Fibroblast of pulmonary artery (primary cell): ENCODE data around the gene CABCOCO1.

Source experiments
- DNase-seq: peaks from one replicate; pipeline ENCODE4 v3.0.0-alpha.2; 2010; ENCODE audit warnings: low read depth
- H3K4me3 ChIP-seq: replicated peaks from 2 replicates; pipeline ENCODE4 v1.5.1; 2011; ENCODE audit warnings: low read depth, mild to moderate bottlenecking, control low read depth, low read length, moderate library complexity
- TF ChIP-seq, protein P1 (sequence below): IDR thresholded peaks from 2 replicates; pipeline ENCODE4 v1.5.1; 2011; ENCODE audit warnings: mild to moderate bottlenecking, control low read depth, low read length, inconsistent platforms; ENCODE audit errors: missing control alignments

CABCOCO1 gene

DNA sequence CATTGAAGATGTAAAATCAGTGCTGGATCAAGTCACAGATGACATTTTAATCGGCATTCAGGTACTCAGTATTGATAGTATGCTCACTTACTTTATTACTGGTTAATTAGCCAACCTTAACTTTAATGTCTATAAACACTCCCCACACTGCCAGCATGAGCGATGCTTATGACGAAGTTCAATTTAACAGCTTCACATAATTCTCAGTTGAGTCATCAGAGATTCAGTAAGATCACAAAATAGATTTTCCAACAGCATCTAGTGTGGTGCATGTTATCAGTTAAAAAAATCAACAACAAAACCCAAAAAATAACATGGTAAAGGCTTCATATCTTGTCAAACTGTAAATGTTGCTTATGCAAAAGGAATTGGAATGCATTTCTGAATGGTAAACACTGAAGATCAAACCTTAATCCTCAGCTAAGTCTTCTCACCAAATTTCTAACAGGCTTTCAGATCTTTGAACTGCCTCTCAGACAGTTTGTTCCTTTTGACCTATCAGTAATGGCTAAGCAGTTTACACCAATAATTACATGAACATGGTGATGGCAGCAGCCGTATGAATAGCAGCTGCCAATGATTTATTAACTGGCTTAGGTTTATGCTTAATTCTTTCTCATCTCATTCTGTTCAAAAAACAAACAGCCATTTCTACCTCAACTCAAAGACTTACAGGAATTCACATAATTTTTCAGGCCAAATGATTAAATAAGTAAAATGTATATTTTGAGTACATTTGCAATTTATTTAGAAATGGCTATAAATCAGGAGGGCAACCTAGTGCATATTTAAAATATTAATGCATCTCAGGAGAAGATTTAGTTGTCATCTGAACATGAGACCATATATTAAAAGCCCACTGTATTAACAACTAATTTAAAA is 98.5 kb downstream of the CABCOCO1 start:
- TF ChIP-seq, protein P1, sequence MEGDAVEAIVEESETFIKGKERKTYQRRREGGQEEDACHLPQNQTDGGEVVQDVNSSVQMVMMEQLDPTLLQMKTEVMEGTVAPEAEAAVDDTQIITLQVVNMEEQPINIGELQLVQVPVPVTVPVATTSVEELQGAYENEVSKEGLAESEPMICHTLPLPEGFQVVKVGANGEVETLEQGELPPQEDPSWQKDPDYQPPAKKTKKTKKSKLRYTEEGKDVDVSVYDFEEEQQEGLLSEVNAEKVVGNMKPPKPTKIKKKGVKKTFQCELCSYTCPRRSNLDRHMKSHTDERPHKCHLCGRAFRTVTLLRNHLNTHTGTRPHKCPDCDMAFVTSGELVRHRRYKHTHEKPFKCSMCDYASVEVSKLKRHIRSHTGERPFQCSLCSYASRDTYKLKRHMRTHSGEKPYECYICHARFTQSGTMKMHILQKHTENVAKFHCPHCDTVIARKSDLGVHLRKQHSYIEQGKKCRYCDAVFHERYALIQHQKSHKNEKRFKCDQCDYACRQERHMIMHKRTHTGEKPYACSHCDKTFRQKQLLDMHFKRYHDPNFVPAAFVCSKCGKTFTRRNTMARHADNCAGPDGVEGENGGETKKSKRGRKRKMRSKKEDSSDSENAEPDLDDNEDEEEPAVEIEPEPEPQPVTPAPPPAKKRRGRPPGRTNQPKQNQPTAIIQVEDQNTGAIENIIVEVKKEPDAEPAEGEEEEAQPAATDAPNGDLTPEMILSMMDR, result no peak
- DNase-seq, result peak; percentile 50

DNA sequence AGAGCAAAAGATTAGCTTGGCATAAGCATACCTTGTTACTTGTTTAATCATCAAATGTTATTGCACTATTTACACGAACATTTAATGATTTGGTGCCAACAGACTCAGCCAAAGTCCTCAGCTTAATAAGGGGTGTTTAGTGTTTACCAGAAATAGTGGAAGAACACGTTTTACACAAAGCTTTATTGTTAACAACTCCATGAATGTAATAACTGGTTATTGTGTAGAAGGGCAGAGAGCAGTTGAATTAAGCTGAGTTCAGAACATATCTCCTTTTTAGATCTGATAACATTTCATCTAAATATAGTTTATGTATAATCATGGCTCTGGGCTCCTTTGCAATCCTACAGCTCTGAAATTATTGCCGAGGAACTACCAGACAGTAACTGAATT is 99.1 kb downstream of the CABCOCO1 start:
- TF ChIP-seq, protein P1, result no peak
- no peak overlapping the region for H3K4me3 ChIP-seq
- no peak for DNase-seq

More for the DNA sequence above, 98.5 kb downstream of the CABCOCO1 start:
- H3K4me3 ChIP-seq, result no peak overlapping the region

DNA sequence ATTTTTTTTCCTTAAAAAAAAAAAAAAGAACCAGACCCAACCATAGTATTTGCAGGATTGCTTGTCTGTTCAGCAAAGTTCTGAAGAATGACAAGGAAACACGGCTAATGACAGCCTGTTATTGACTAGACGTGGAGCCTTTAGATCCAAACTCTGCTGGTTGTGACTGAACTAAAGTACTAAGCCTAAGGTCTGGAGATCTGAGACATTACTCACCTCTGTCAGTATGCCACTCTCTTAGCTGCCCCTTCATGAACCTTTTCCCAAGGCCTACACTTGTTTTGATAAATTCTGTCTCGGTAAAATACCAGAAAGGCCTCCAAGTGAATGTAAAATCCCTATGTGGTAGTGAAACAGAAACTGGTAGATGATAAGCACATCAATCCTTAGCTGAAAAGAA is 101.0 kb downstream of the CABCOCO1 start:
- no peak for DNase-seq
- no peak overlapping the region for H3K4me3 ChIP-seq
- TF ChIP-seq, protein P1, result no peak

DNA sequence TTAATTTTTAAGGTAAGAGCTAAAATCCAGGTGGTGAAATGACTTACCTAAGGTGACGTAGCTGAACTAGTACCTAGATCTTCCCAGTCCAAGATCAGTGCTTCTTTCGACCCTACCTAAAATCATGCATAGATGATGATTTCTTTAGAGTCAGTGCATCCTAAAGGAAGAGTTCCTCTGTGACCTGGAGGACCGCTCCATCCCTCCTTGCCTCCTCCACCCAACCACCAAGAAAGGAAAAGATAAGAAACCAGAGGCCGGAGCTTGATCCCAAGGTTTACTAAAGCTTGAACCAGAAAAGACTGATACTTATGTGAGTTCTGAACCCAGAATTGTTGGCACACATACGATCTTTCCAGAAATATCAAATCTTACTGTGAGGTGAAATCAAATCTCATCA is 101.8 kb downstream of the CABCOCO1 start:
- TF ChIP-seq, protein P1, result no peak
- H3K4me3 ChIP-seq, result no peak overlapping the region
- no peak for DNase-seq

DNA sequence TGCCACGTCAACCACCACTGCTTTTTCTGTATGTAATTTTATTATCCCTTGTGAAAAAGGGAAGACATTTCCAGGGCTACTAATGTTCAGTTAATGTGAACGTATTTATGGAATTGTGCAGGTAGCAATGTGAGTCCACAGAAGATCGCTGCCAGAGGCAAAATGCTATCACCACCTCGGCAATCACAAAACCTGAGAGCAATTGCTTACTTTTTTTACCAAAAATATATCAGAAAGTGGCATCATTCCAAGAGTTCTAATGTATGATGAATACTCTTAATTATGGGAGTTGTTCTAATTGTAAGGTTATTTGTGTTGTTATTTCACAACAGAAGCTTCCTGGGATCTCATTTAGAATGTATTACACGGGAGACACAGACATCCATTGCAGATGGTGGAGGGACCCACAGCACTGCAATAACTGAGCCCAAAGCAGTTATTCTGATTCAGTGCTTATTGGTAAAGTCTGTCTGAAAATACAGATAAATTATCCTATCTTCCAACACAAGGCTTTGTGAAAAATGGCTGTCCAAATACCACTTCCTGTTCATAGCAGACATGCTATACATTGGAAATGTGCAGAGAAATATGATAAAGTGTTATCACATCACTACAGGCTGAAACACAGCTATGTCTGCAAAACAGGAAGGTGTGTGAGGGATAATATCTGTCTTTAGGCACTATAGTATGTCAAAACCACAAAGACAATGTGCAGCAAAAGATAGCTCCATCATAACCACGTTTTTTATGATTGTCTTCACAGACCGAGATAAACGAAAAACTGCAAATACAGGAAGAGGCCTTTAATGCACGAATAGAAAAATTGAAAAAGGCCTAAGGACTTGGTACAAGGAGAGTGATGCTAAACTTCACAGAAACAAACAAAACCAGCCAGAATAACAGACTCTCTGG is 102.7 kb downstream of the CABCOCO1 start:
- TF ChIP-seq, protein P1, result no peak
- DNase-seq, result no peak
- H3K4me3 ChIP-seq, result no peak overlapping the region

DNA sequence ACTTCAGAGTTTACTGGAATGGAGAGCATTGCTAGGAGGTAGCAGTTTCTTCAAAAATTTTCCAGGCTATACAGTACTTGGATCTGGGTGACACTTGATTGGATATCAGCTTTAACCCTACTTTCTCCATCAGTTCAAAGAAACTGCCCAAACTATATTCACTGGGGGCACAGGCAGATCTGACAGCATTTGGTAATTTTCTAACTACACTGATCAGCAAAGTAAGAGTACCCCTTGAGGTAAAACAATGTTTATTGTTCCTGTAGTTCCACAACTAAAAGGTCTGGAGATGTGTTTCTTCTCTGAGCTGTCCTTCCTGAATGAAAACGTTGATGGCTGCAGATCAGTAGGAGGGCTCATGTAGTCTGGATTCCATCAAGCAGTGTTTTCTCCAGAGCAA is 104.2 kb downstream of the CABCOCO1 start:
- TF ChIP-seq, protein P1, result no peak
- DNase-seq, result no peak
- no peak overlapping the region for H3K4me3 ChIP-seq
